Psoas muscle (tissue), 8 donors: ENCODE data around the gene SLCO2A1. TPM values are rescaled to one million over a fixed set of nuclear protein-coding genes. Genes with fewer than 3 reads are reported as not detected.

ENCODE experiments used
- ATAC-seq, 4 donors: fragments of 200-7000 bp; cut with Tn5 transposase; one replicate each; pipeline ENCODE4 v1.9.1; 2020; ENCODE audit warnings: moderate library complexity in 3 of 4, mild to moderate bottlenecking in 2 of 4
- DNase-seq, 2 donors: peaks; one replicate each; pipeline ENCODE4 v3.0.0-alpha.2; 2020
- H3K27ac ChIP-seq: fragments of 200-600 bp; one replicate; pipeline ENCODE4 v1.8.0; 2022
- H3K27me3 ChIP-seq, 3 donors: fragments of 200-600 bp in 1 of 3; one replicate each; pipeline versions ENCODE4 v1.6.1 to v1.8.0; 2013 to 2022; ENCODE audit warnings: low read length in 2 of 3, mild to moderate bottlenecking in 2 of 3, moderate library complexity in 1 of 3; ENCODE audit not compliant: insufficient read depth in 3 of 3
- H3K36me3 ChIP-seq, 2 donors: fragments of 200-600 bp in 1 of 2; one replicate each; pipeline versions ENCODE4 v1.6.1 to v1.8.0; 2013 to 2022; ENCODE audit warnings: low read depth in 1 of 2, mild to moderate bottlenecking in 1 of 2, moderate library complexity in 1 of 2; ENCODE audit not compliant: insufficient read depth in 1 of 2
- H3K4me1 ChIP-seq: fragments of 200-600 bp; one replicate; pipeline ENCODE4 v1.8.0; 2022
- H3K4me3 ChIP-seq: fragments of 200-600 bp; one replicate; pipeline ENCODE4 v1.8.0; 2022; ENCODE audit warnings: mild to moderate bottlenecking
- H3K9me3 ChIP-seq: fragments of 200-600 bp; one replicate; pipeline ENCODE4 v1.8.0; 2022
- WGBS, 3 donors: extraction: QIAGEN DNeasy Blood & Tissue Kit; methylation state at CpG; one replicate each; pipeline versions ENCODE4 v1.1.6 to v1.1.7; 2013; 5-methylcytosine and 5-hydroxymethylcytosine counted together
- intact Hi-C, 2 donors: fragments of 100-400 bp; cut with DNase I; formaldehyde crosslinking; loops; one replicate each; pipeline versions ENCODE4 v1.11.0 to v1.14.2; 2022
- polyA plus RNA-seq, 3 donors: library from polyadenylated mRNA; stranded (reverse); fragments of 200-250 nt; gene quantifications; one replicate each; pipeline ENCODE4 v1.2.3, GENCODE V29; 2013
- total RNA-seq, 4 donors: library from RNA; stranded (reverse); fragmentation: NEBNext Ultra II Directional in 2 of 4; extraction: Animal tissue kit (Norgen Biotek cat#: 25700) in 2 of 4; gene quantifications; one replicate each; pipeline versions ENCODE4 v1.2.1 to v1.2.4, GENCODE V29; 2021 to 2023
- TF ChIP-seq, protein P1 (sequence below): fragments of 200-600 bp; IDR thresholded peaks from one replicate; pipeline ENCODE4 v1.8.0; 2022; ENCODE audit warnings: antibody characterized with exemption
- donor health status: healthy with polysubstance abuse.
- donor health status: DM: no; HTN: no; CAD: no; lungs with moderate emphysema.
- donor health status: Bipolar disorder and iron deficiency.
- donor health status: healthy.
- donor health status: DM: yes; HTN: yes; CAD: no.
- donor health status: DM: no; HTN: no; CAD: no.
- donor health status: DM: no; HTN: no; CAD: no.
- donor health status: DM: yes; HTN: yes; CAD: no.

SLCO2A1 gene
- total and polyA plus RNA-seq, 7 donors, result 0.72 to 5.2 (median 3.7) TPM

DNA sequence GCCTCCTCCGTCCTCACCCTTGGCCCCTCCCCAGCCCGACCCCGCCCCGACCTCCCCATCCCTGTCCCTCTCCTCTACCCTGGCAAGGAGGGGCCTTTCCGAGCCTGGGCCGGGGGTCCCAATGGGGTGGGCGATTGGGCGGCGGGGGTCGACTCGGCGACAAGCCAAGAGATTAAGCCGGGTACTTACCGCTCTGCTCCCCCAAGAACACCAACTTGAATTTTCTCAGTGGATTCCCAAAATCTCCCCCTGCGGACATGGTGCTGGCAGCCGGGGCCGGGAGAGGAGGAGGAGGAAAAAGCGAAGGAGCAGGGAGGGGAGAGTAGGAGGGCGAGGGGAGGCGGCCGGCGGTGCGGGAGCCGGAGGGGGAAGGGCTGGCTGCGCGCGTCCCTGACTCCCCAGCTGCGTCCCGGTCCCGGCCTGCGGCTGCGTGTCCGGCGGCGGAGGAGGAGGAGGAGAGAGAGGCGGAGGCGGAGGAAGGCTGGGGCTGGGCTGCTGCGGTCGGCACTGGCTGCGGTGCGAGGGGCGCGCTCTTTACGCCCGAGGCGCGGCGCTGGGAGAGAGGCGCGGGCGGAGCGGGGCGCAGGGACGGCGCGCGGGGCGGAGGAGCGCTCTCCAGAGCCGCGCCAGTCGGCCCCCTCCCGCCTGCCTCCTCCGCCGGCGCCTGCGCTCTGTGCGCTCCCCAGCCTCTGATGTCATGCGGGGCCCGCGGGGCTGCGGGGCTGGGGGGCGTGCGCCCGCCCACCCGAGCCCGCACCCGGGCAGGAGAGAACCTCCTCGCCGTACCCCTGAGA is 134.3 kb downstream of the SLCO2A1 start, which contains the start of gene RAB6B:
TSS of gene RAB6B (minus strand) at position 675 of the 794 bp plus-strand sequence. CDS start at position 259, 416 bp downstream.
- WGBS, 3 donors, result 0 to 1% (median 1%) methylated on average over 22 to 78 of the region's 80 CpGs
- H3K4me1 ChIP-seq, result no peaks in the 10 kb centered on the region
- intact Hi-C loops, result no loop called here
- H3K27me3 ChIP-seq, result peaks cover 0 to 38% (median 0%) of the 10 kb centered on the region in 3 donors
- peak in 1 of 2 donors; percentile 44 for DNase-seq
- no peak within 1 kb of the TSS for H3K27ac ChIP-seq
- peak within 1 kb of the TSS; percentile 77 for H3K4me3 ChIP-seq
- H3K36me3 ChIP-seq, result no peaks in the 10 kb centered on the region
- TF ChIP-seq, protein P1, sequence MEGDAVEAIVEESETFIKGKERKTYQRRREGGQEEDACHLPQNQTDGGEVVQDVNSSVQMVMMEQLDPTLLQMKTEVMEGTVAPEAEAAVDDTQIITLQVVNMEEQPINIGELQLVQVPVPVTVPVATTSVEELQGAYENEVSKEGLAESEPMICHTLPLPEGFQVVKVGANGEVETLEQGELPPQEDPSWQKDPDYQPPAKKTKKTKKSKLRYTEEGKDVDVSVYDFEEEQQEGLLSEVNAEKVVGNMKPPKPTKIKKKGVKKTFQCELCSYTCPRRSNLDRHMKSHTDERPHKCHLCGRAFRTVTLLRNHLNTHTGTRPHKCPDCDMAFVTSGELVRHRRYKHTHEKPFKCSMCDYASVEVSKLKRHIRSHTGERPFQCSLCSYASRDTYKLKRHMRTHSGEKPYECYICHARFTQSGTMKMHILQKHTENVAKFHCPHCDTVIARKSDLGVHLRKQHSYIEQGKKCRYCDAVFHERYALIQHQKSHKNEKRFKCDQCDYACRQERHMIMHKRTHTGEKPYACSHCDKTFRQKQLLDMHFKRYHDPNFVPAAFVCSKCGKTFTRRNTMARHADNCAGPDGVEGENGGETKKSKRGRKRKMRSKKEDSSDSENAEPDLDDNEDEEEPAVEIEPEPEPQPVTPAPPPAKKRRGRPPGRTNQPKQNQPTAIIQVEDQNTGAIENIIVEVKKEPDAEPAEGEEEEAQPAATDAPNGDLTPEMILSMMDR, result no peak
- peak; percentile 78 to 87 (median 83) for ATAC-seq
- H3K9me3 ChIP-seq, result no peaks in the 10 kb centered on the region

DNA sequence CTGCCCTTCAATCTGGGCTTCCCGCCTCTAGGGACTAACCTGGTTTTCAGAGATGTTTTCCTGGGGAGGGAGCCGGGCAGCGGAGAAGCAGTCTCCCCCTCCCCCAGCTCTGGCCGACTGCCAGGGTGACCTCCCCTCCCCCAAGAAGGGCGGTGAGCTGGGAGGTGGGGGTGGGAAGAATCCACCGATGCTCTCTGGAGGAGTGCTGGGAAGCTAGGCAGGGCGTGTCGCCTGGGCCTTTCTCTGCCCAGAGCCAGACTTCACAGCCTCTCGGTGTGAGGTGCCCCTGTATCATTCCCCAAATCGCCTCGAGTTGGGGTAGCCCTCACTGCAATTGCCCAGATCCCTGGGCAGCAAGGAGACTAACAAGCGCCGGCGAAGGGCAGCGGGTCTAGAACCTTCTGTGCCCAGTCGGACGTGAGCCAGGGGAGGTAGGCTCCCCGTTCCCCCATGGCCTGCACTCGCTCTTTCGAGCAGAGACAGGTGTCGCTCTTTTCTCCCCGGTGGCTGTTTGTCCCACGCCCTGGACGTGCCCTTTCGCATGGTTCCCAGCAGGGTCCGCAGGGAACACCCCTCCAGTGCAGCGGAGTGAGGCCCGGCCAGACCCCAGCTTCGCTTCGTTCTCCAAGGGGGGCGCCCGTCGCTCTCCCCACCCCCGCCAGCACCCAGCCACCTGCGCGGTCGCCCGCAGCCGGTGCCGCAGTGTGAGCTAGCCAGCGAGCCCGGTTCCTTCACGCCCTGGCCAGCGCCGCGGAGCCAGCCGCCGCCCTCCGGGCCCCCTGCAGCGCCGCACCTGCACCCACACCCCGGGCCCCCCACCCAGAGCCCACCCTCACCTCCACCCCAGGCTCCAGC is 135.1 kb downstream of the SLCO2A1 start:
- Histone ChIP-seq H3K36me3 (no peaks in the 10 kb centered on the region), H3K27me3 (peaks cover 0 to 38% (median 0%) of the 10 kb centered on the region in 3 donors), H3K4me3 (peak overlapping the region; percentile 77), H3K9me3 (no peaks in the 10 kb centered on the region), H3K27ac (no peak overlapping the region), H3K4me1 (no peaks in the 10 kb centered on the region)
- ATAC-seq (peak; percentile 28 to 53 (median 36)), DNase-seq (no peak)
- intact Hi-C loops, result no loop called here
- WGBS, 3 donors, result 14 to 20% (median 15%) methylated on average over 35 to 51 of the region's 52 CpGs
- TF ChIP-seq, protein P1, result no peak

DNA sequence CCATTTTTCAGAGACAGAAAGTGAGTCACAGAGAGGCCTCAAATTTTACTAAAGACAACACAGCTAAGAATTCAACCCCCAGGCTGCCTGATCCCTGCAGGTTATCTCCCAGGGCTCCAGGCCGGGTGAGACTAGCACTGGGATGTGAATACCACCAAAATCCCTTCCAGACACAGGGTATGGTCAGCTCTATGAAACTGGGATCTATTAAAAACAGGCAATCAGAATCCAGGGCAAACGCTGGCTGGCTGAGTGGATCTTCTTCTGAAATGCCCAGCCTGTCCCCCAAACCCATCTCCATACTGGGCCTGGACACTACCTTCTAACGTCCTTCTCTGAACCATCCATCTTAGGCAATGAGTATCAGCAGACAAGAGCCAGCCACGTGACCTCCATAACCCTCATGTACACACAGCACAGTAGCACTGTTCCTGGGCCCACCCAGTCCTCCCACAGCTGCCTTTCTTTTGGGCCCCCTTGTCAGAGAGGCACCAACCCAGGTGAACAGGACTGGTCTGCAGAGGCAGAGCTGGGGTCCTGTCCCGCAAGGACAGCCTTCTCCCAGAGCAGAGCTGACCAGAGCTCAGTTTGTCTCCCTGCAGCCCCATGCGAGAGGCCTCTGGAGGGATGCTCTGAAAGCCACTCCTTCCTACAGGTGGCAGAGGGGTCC is 135.9 kb downstream of the SLCO2A1 start:
- TF ChIP-seq, protein P1, result no peak
- 77 to 92% (median 89%) methylated on average over 6 of the region's 6 CpGs for WGBS, 3 donors
- peak overlapping the region; percentile 77 for H3K4me3 ChIP-seq

DNA sequence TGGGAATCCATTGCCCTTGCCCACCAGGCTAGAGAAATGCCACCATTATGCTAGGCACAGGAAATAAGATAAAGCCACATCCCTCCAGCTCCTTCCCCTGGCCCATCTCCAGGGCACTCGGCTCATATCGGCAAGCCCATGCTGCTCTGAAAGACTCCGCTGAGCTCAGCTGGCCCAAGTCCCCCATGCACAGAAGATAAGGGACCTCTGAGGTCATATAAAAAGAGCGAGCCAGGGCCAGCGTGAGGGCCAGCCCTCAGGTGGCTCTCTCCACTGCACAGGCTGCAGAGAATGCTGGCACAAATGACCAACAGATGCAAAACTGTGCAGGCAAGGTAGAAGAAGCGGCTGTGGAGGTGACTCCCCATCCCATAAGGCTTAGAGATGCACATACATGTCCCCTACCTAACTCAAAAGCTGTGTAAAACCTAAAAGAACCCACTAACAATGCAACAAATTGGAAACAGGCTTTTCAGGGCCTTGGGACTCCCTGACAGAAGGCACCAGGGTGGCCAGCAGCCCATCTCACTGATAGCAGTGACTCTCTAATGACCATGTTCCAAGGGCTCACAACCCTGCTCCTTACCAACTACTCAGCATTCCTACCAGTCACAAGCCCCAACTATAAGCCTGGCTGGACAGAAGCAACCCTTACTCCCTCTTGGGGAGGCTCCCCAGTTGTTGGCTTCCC is 137.0 kb downstream of the SLCO2A1 start:
- ATAC-seq (no peak), DNase-seq (no peak)
- Histone ChIP-seq H3K36me3 (no peaks in the 10 kb centered on the region), H3K27me3 (peaks cover 0 to 35% (median 0%) of the 10 kb centered on the region in 3 donors), H3K9me3 (no peaks in the 10 kb centered on the region), H3K4me1 (no peaks in the 10 kb centered on the region), H3K27ac (no peak overlapping the region), H3K4me3 (no peak overlapping the region)
- 59 to 79% (median 70%) methylated on average over 6 of the region's 6 CpGs for WGBS, 3 donors
- TF ChIP-seq, protein P1, result no peak
- intact Hi-C loops, result no loop called here

More for the DNA sequence above, 135.9 kb downstream of the SLCO2A1 start:
- H3K36me3 ChIP-seq, result no peaks in the 10 kb centered on the region
- no peaks in the 10 kb centered on the region for H3K4me1 ChIP-seq
- peaks cover 0 to 38% (median 0%) of the 10 kb centered on the region in 3 donors for H3K27me3 ChIP-seq
- DNase-seq, result no peak
- intact Hi-C loops, result no loop called here
- H3K27ac ChIP-seq, result no peak overlapping the region
- no peaks in the 10 kb centered on the region for H3K9me3 ChIP-seq
- ATAC-seq, result no peak
